GM23248 (cell line): ENCODE measurements around the gene CWC27.

Source experiments
- EZH2 ChIP-seq: fragments of 200-600 bp; sonication (generic); IDR thresholded peaks from 2 replicates; pipeline ENCODE4 v1.6.1; 2018; ENCODE audit warnings: antibody characterized with exemption, mild to moderate bottlenecking; ENCODE audit not compliant: insufficient read depth, poor library complexity, severe bottlenecking
- EZH2phosphoT487 ChIP-seq: fragments of 200-600 bp; sonication (generic); IDR thresholded peaks from 2 replicates; pipeline ENCODE4 v1.6.1; 2018; ENCODE audit warnings: antibody characterized with exemption, moderate library complexity, mild to moderate bottlenecking, low read depth; ENCODE audit not compliant: insufficient read depth

DNA sequence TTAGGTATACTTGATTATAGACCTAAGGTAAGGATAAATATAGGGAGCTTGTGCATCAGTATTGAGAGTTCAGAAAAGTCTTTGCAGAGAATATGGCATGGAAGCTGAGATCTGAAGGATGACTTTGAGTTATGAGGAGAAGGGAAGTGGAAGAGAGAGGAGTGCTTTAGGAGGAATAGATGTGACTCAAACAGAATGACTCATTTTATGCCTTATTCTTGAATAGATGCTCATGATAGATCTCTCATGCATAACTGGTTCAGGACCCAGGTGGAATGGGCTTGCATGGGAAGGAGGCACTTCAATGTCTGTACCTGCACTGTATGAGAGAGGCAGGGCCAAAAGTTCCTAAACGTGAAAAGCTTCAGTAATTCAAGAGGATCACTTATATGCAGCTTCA lies 103.3 kb downstream of the CWC27 start:
- no peak for TF ChIP-seq EZH2phosphoT487
- no peak for TF ChIP-seq EZH2
